H1 (cell line): ENCODE measurements around the gene ZNF768. TPM values are rescaled to one million over a fixed set of nuclear protein-coding genes. Genes with fewer than 3 reads are reported as not detected.

Experiments used
- NRF1 ChIP-seq: IDR thresholded peaks from 2 replicates; pipeline ENCODE4 v1.6.1; 2011; ENCODE audit warnings: mild to moderate bottlenecking, low read depth, low read length, improper control_type of control experiment
- polyA plus RNA-seq, 7 experiments: library from polyadenylated mRNA; depleted of rRNA in 3 of 7; stranded (reverse) in 5 of 7; unstranded in 2 of 7; fragments of >200 nt in 5 of 7; fragments of 200-250 nt in 2 of 7; gene quantifications; 1 replicate in 5 of 7; 2 replicates in 1 of 7; 4 replicates in 1 of 7; pipeline versions ENCODE4 v1.2.1 to v1.2.3, GENCODE V29; 2011 to 2013; ENCODE audit warnings: missing spikeins in 2 of 7, mixed read lengths in 2 of 7
- total RNA-seq: library from RNA; stranded (reverse); fragmentation: NEBNext Ultra II Directional; extraction: Animal tissue kit (Norgen Biotek cat#: 25700); gene quantifications from 2 replicates; pipeline ENCODE4 v1.2.1, GENCODE V29; 2021
- TF ChIP-seq, protein P1 (sequence below): fragments of 300-600 bp; sonication (generic); IDR thresholded peaks from 2 replicates; pipeline ENCODE4 v1.7.1; 2012; ENCODE audit warnings: low read length, moderate library complexity, mild to moderate bottlenecking, inconsistent platforms; ENCODE audit not compliant: insufficient replicate concordance

ZNF768 gene
- total and polyA plus RNA-seq, 2 of the 8 experiments (the other 6 are each of a cell fraction or from before 2014, with no cell fraction given), result 36.1 to 47.7 TPM

DNA sequence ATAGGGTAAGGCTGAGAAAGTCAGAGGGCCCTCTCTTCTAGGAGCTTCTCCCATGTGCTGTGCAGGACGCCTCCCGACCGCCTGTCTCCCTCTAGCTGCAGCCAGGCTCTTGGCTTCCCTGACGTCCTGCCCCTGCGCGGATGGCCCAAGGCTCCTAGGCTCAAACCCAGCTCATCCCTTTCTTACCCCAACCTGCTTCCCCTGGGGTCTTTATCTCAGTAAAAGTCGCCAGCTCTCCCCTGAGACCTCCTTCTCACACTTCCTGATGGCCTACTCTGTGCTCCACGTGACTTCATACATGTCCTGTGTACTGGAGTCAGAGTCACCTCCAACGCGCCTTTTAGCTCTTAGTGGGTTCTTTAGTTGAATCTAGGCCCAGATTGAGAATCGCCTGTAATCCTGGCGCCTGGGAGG, 9.4 kb upstream of the ZNF768 start (continued):
- TF ChIP-seq, protein P1, sequence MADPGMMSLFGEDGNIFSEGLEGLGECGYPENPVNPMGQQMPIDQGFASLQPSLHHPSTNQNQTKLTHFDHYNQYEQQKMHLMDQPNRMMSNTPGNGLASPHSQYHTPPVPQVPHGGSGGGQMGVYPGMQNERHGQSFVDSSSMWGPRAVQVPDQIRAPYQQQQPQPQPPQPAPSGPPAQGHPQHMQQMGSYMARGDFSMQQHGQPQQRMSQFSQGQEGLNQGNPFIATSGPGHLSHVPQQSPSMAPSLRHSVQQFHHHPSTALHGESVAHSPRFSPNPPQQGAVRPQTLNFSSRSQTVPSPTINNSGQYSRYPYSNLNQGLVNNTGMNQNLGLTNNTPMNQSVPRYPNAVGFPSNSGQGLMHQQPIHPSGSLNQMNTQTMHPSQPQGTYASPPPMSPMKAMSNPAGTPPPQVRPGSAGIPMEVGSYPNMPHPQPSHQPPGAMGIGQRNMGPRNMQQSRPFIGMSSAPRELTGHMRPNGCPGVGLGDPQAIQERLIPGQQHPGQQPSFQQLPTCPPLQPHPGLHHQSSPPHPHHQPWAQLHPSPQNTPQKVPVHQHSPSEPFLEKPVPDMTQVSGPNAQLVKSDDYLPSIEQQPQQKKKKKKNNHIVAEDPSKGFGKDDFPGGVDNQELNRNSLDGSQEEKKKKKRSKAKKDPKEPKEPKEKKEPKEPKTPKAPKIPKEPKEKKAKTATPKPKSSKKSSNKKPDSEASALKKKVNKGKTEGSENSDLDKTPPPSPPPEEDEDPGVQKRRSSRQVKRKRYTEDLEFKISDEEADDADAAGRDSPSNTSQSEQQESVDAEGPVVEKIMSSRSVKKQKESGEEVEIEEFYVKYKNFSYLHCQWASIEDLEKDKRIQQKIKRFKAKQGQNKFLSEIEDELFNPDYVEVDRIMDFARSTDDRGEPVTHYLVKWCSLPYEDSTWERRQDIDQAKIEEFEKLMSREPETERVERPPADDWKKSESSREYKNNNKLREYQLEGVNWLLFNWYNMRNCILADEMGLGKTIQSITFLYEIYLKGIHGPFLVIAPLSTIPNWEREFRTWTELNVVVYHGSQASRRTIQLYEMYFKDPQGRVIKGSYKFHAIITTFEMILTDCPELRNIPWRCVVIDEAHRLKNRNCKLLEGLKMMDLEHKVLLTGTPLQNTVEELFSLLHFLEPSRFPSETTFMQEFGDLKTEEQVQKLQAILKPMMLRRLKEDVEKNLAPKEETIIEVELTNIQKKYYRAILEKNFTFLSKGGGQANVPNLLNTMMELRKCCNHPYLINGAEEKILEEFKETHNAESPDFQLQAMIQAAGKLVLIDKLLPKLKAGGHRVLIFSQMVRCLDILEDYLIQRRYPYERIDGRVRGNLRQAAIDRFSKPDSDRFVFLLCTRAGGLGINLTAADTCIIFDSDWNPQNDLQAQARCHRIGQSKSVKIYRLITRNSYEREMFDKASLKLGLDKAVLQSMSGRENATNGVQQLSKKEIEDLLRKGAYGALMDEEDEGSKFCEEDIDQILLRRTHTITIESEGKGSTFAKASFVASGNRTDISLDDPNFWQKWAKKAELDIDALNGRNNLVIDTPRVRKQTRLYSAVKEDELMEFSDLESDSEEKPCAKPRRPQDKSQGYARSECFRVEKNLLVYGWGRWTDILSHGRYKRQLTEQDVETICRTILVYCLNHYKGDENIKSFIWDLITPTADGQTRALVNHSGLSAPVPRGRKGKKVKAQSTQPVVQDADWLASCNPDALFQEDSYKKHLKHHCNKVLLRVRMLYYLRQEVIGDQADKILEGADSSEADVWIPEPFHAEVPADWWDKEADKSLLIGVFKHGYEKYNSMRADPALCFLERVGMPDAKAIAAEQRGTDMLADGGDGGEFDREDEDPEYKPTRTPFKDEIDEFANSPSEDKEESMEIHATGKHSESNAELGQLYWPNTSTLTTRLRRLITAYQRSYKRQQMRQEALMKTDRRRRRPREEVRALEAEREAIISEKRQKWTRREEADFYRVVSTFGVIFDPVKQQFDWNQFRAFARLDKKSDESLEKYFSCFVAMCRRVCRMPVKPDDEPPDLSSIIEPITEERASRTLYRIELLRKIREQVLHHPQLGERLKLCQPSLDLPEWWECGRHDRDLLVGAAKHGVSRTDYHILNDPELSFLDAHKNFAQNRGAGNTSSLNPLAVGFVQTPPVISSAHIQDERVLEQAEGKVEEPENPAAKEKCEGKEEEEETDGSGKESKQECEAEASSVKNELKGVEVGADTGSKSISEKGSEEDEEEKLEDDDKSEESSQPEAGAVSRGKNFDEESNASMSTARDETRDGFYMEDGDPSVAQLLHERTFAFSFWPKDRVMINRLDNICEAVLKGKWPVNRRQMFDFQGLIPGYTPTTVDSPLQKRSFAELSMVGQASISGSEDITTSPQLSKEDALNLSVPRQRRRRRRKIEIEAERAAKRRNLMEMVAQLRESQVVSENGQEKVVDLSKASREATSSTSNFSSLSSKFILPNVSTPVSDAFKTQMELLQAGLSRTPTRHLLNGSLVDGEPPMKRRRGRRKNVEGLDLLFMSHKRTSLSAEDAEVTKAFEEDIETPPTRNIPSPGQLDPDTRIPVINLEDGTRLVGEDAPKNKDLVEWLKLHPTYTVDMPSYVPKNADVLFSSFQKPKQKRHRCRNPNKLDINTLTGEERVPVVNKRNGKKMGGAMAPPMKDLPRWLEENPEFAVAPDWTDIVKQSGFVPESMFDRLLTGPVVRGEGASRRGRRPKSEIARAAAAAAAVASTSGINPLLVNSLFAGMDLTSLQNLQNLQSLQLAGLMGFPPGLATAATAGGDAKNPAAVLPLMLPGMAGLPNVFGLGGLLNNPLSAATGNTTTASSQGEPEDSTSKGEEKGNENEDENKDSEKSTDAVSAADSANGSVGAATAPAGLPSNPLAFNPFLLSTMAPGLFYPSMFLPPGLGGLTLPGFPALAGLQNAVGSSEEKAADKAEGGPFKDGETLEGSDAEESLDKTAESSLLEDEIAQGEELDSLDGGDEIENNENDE, result no peak
- no peak for TF ChIP-seq NRF1
